Stimulated activated CD8-positive, alpha-beta memory T cell treated with anti-CD3 and anti-CD28 coated beads, Interleukin-12 subunit alpha, Interleukin-12 subunit beta, amount 100 ng/mL, for 4 hours (primary cell): ENCODE results near the gene P2RY14.

Source experiments
- DNase-seq: peaks from one replicate; pipeline ENCODE4 v3.0.0-alpha.2; 2020; ENCODE audit warnings: low read depth

P2RY14 gene

GRCh38 chr3:151213881-151214280 lies 64.5 kb downstream of the P2RY14 start:
- no peak for DNase-seq

GRCh38 chr3:151213151-151213550 lies 65.2 kb downstream of the P2RY14 start:
- no peak for DNase-seq

GRCh38 chr3:151210676-151211381 lies 67.5 kb downstream of the P2RY14 start:
- no peak for DNase-seq

GRCh38 chr3:151209654-151210053 lies 68.7 kb downstream of the P2RY14 start:
- no peak for DNase-seq

- no peak for DNase-seq
Observed at GRCh38 chr3:151206201-151206600, 72.1 kb downstream of the P2RY14 start.

- no peak for DNase-seq
Observed at GRCh38 chr3:151205482-151205881, 72.9 kb downstream of the P2RY14 start.

- no peak for DNase-seq
Observed at GRCh38 chr3:151204530-151205402, 73.6 kb downstream of the P2RY14 start.

- peak; percentile 41 for DNase-seq
Observed at GRCh38 chr3:151203051-151203420, 75.3 kb downstream of the P2RY14 start, which contains the start of gene GPR171. Gene GPR171, minus strand, starts transcription at chr3:151203216. Its CDS starts 3,830 bp downstream, at chr3:151199386.

- no peak for DNase-seq
Observed at GRCh38 chr3:151201051-151201730, 77.2 kb downstream of the P2RY14 start.

- DNase-seq: no peak
Observed at GRCh38 chr3:151200586-151200985, 77.8 kb downstream of the P2RY14 start.

GRCh38 chr3:151199554-151200438 lies 78.5 kb downstream of the P2RY14 start:
- DNase-seq: no peak

- no peak for DNase-seq
Observed at GRCh38 chr3:151198849-151199248, 79.5 kb downstream of the P2RY14 start.

GRCh38 chr3:151197981-151198767 lies 80.2 kb downstream of the P2RY14 start:
- DNase-seq: no peak

GRCh38 chr3:151197228-151197627 lies 81.1 kb downstream of the P2RY14 start:
- no peak for DNase-seq

- DNase-seq: no peak
Observed at GRCh38 chr3:151196434-151196833, 81.9 kb downstream of the P2RY14 start.

- DNase-seq: no peak
Observed at GRCh38 chr3:151195826-151196225, 82.5 kb downstream of the P2RY14 start.

GRCh38 chr3:151192545-151192944 lies 85.8 kb downstream of the P2RY14 start:
- DNase-seq: no peak

GRCh38 chr3:151191095-151191494 lies 87.2 kb downstream of the P2RY14 start:
- no peak for DNase-seq

GRCh38 chr3:151183265-151183671 lies 95.1 kb downstream of the P2RY14 start:
- no peak for DNase-seq

- DNase-seq: no peak
Observed at GRCh38 chr3:151182349-151183079, 95.8 kb downstream of the P2RY14 start.
